HEK293 (cell line): Measurements from ENCODE around the gene MARCHF11.

Experiments
- CTCF ChIA-PET: fragments of 350-600 bp; formaldehyde crosslinking; extraction: SDS; loops from one replicate; lab custom pipeline; 2021; ENCODE audit warnings: antibody characterized with exemption; lab: Yijun Ruan, JAX
- POLR2A ChIA-PET: fragments of 300-600 bp; formaldehyde crosslinking; extraction: SDS; loops from one replicate; lab custom pipeline; 2020; ENCODE audit warnings: antibody characterized with exemption, inconsistent platforms; lab: Yijun Ruan, JAX
- H3K27ac ChIP-seq: fragments of 200-500 bp; sonication (Bioruptor generic); 2 replicates; pipeline ENCODE4 v1.5.1; 2014; ENCODE audit warnings: low read depth, low read length, control low read depth, inconsistent platforms; ENCODE audit errors: extremely low read depth
- H3K36me3 ChIP-seq, 2 experiments: fragments of 200-500 bp in 1 of 2; sonication (Bioruptor generic) in 1 of 2; 1 replicate in 1 of 2; 2 replicates in 1 of 2; pipeline ENCODE4 v1.5.1; 2014 to 2017; ENCODE audit warnings: inconsistent platforms in 2 of 2, low read length in 2 of 2; ENCODE audit not compliant: control insufficient read depth in 2 of 2, insufficient read depth in 1 of 2
- H3K4me1 ChIP-seq: fragments of 200-500 bp; sonication (Bioruptor generic); 2 replicates; pipeline ENCODE4 v1.5.1; 2014; ENCODE audit warnings: mild to moderate bottlenecking, low read length, inconsistent platforms; ENCODE audit not compliant: control insufficient read depth, insufficient read depth
- H3K4me3 ChIP-seq: 2 replicates; pipeline ENCODE4 v1.5.1; 2011; ENCODE audit warnings: low read depth, mild to moderate bottlenecking, control low read depth, low read length, moderate library complexity
- H3K9me3 ChIP-seq: fragments of 200-500 bp; sonication (Bioruptor generic); 2 replicates; pipeline ENCODE4 v1.5.1; 2014; ENCODE audit warnings: low read depth, low read length, inconsistent platforms; ENCODE audit not compliant: control insufficient read depth, insufficient read depth
- CTCF ChIP-seq: fragments of 450-650 bp; formaldehyde crosslinking; IDR thresholded peaks from 2 replicates; pipeline ENCODE4 v1.5.1; 2016; ENCODE audit warnings: missing biosample characterization, missing genetic modification characterization
- GLI4 ChIP-seq: fragments of 450-650 bp; formaldehyde crosslinking; IDR thresholded peaks from 2 replicates; pipeline ENCODE4 v1.5.1; 2016; ENCODE audit warnings: missing biosample characterization, missing genetic modification characterization
- IKZF3 ChIP-seq: fragments of 450-650 bp; IDR thresholded peaks from 2 replicates; pipeline ENCODE4 v1.5.0; 2018; ENCODE audit warnings: missing biosample characterization, mild to moderate bottlenecking, missing genetic modification characterization, moderate library complexity
- PBX3 ChIP-seq: sonication (generic); formaldehyde crosslinking; IDR thresholded peaks from 2 replicates; pipeline ENCODE4 v1.8.1; 2022; ENCODE audit warnings: mild to moderate bottlenecking, moderate library complexity, missing genetic modification reagents
- REPIN1 ChIP-seq: fragments of 450-650 bp; formaldehyde crosslinking; IDR thresholded peaks from 2 replicates; pipeline ENCODE4 v1.5.1; 2017; ENCODE audit warnings: missing biosample characterization, missing genetic modification characterization, low read depth
- ZBTB26 ChIP-seq: fragments of 450-650 bp; formaldehyde crosslinking; optimal IDR thresholded peaks from 2 replicates; pipeline ENCODE3; 2016; ENCODE audit warnings: missing biosample characterization, mild to moderate bottlenecking, missing genetic modification characterization
- ZBTB49 ChIP-seq: fragments of 450-650 bp; formaldehyde crosslinking; IDR thresholded peaks from 2 replicates; pipeline ENCODE4 v1.5.1; 2016; ENCODE audit warnings: missing biosample characterization, missing genetic modification characterization, low read depth
- ZFHX2 ChIP-seq: fragments of 450-650 bp; formaldehyde crosslinking; conservative IDR thresholded peaks from 2 replicates; pipeline ENCODE4 v1.5.1; 2016; ENCODE audit warnings: missing biosample characterization, missing genetic modification characterization
- ZNF121 ChIP-seq: fragments of 450-650 bp; formaldehyde crosslinking; IDR thresholded peaks from 2 replicates; pipeline ENCODE4 v1.5.1; 2016; ENCODE audit warnings: missing biosample characterization, missing genetic modification characterization
- ZNF138 ChIP-seq: fragments of 450-650 bp; formaldehyde crosslinking; IDR thresholded peaks from 2 replicates; pipeline ENCODE4 v1.5.1; 2016; ENCODE audit warnings: missing biosample characterization, missing genetic modification characterization, borderline replicate concordance
- ZNF292 ChIP-seq: fragments of 450-650 bp; formaldehyde crosslinking; IDR thresholded peaks from 2 replicates; pipeline ENCODE4 v1.5.1; 2016; ENCODE audit warnings: low read depth, missing biosample characterization, missing genetic modification characterization, borderline replicate concordance
- ZNF350 ChIP-seq: fragments of 450-650 bp; formaldehyde crosslinking; IDR thresholded peaks from 2 replicates; pipeline ENCODE4 v1.5.0; 2017; ENCODE audit warnings: missing biosample characterization, mild to moderate bottlenecking, missing genetic modification characterization
- ZNF433 ChIP-seq: fragments of 450-650 bp; formaldehyde crosslinking; IDR thresholded peaks from 2 replicates; pipeline ENCODE4 v1.5.1; 2016; ENCODE audit warnings: missing biosample characterization, missing genetic modification characterization, low read depth
- ZNF488 ChIP-seq: fragments of 450-650 bp; formaldehyde crosslinking; IDR thresholded peaks from 2 replicates; pipeline ENCODE4 v1.5.1; 2016; ENCODE audit warnings: missing biosample characterization, missing genetic modification characterization
- ZNF626 ChIP-seq: fragments of 450-650 bp; sonication (Bioruptor Pico); formaldehyde crosslinking; IDR thresholded peaks from 2 replicates; pipeline ENCODE4 v1.5.1; 2018; ENCODE audit warnings: missing biosample characterization, missing genetic modification characterization, inconsistent platforms
- ZNF76 ChIP-seq: fragments of 450-650 bp; formaldehyde crosslinking; IDR thresholded peaks from 2 replicates; pipeline ENCODE4; 2016; ENCODE audit warnings: low read depth, missing biosample characterization, missing genetic modification characterization, borderline replicate concordance
- ZNF843 ChIP-seq: fragments of 450-650 bp; formaldehyde crosslinking; IDR thresholded peaks from 2 replicates; pipeline ENCODE4 v1.5.1; 2016; ENCODE audit warnings: missing biosample characterization, missing genetic modification characterization

MARCHF11 gene, protein sequence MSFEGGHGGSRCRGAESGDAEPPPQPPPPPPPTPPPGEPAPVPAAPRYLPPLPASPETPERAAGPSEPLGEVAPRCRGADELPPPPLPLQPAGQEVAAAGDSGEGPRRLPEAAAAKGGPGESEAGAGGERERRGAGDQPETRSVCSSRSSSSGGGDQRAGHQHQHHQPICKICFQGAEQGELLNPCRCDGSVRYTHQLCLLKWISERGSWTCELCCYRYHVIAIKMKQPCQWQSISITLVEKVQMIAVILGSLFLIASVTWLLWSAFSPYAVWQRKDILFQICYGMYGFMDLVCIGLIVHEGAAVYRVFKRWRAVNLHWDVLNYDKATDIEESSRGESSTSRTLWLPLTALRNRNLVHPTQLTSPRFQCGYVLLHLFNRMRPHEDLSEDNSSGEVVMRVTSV

GRCh38 chr5:16179511-16179935 lies at the start of gene MARCHF11:
Gene MARCHF11 (minus strand): TSS chr5:16179791. CDS start chr5:16179575, 216 bp downstream.
- POLR2A ChIA-PET = no interaction called here
- Histone ChIP-seq H3K4me3 (peak within 1 kb of the TSS; percentile 20), H3K4me1 (no peaks in the 10 kb centered on the region), H3K9me3 (no peaks in the 10 kb centered on the region; the same call in 1 of the 2 replicates), H3K36me3 (no peaks in the 10 kb centered on the region), H3K27ac (no peak within 1 kb of the TSS)
- CTCF ChIA-PET = no interaction called here
- TF ChIP-seq ZNF76 = no peak
- TF ChIP-seq IKZF3 = no peak
- TF ChIP-seq ZNF433 (tag by site-specific recombination) = no peak
- TF ChIP-seq ZNF843 (tag by site-specific recombination) = no peak
- TF ChIP-seq ZNF121 (tag by site-specific recombination) = no peak
- no peak for TF ChIP-seq ZNF138 (tag by site-specific recombination)
- TF ChIP-seq ZNF292 (tag by site-specific recombination) = no peak

GRCh38 chr5:16225927-16226326 lies 46.3 kb upstream of the MARCHF11 start:
- H3K4me1 ChIP-seq = no peaks in the 10 kb centered on the region
- H3K4me3 ChIP-seq = no peak overlapping the region
- no peaks in the 10 kb centered on the region for H3K36me3 ChIP-seq
- H3K9me3 ChIP-seq = no peaks in the 10 kb centered on the region; the same call in 1 of the 2 replicates
- no peak overlapping the region for H3K27ac ChIP-seq
- TF ChIP-seq PBX3 = no peak
- no peak for TF ChIP-seq REPIN1 (tag by site-specific recombination)
- no peak for TF ChIP-seq ZNF350
- TF ChIP-seq ZNF488 (tag by site-specific recombination) = no peak
- TF ChIP-seq CTCF = no peak
- no peak for TF ChIP-seq ZBTB26 (tag by site-specific recombination)
- no peak for TF ChIP-seq GLI4 (tag by site-specific recombination)
- no peak for TF ChIP-seq ZFHX2 (tag by site-specific recombination)
- no peak for TF ChIP-seq ZNF626
- no peak for TF ChIP-seq ZBTB49 (tag by site-specific recombination)
- ChIA-PET CTCF (interaction anchor here (0.6 kb wide), 1 partner anchor 937 kb away, joined by 3 read pairs; no protein-coding TSS in a partner anchor), POLR2A (no interaction called here)
